ENCODE data around the gene KRT78. TPM values are rescaled to one million over a fixed set of nuclear protein-coding genes. Genes with fewer than 3 reads are reported as not detected.
A peak's percentile ranks its signal among the peaks of the same experiment; 100 is the strongest.

Gene KRT78
- polyA plus RNA-seq, 3 donors: not detected

DNA sequence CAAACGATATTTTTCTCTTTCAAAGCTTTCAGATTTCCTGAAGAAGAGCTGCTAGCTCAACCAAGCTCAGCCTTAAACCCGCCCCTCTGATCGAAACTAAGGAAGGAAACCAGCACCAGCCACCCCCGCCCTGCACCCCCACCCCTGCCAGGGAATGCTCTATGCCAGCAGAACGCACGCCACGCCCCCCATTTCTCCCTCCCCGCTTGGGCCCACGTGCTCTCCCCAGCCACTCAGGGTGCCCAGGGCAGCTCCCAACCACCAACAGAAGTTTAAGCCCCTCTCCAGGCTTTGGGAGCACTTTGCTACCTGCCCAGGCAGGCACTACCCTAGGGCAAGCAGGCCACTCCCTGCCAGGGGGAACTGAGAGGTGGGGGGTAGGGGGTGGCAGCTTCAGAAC lies 18.8 kb upstream of the KRT78 start:
- H3K79me2 ChIP-seq (ENCODE audit: insufficient read depth, low read length): no peaks in the 10 kb centered on the region
- peaks cover 23 to 35% of the 10 kb centered on the region in 2 donors for H3K4me1 ChIP-seq (ENCODE audit: control insufficient read depth in 1 of 2, insufficient read depth in 2 of 2, low read length in 2 of 2)
- WGBS (ENCODE audit: insufficient coverage): 1% methylated on average over 9 of the region's 9 CpGs
- H3K36me3 ChIP-seq (replicated peaks in 1 of 2; ENCODE audit: control insufficient read depth in 1 of 2, insufficient read depth in 2 of 2, low read length in 2 of 2): no peaks in the 10 kb centered on the region
- Mint-ChIP-seq H3K4me3 (peak overlapping the region in 1 of 2 donors; percentile 77), H3K9me3 (no peaks in the 10 kb centered on the region), H3K27me3 (ENCODE audit: low read depth in 3 of 3) (peaks cover 3 to 7% (median 5%) of the 10 kb centered on the region in 3 donors), H3K4me1 (peaks cover 37% of the 10 kb centered on the region), H3K36me3 (no peaks in the 10 kb centered on the region), H3K27ac (peak overlapping the region in 4 of 7 donors; percentile 1 to 68 (median 29))
- H3K4me3 ChIP-seq (replicated peaks in 1 of 3; ENCODE audit: low read depth in 2 of 3, low read length in 3 of 3): peak overlapping the region in 2 of 3 experiments; percentile 8 to 58
- H3K27ac ChIP-seq (ENCODE audit: low read depth in 1 of 2, low read length in 2 of 2): peak overlapping the region in 1 of 2 donors; percentile 20
- H2AFZ ChIP-seq (ENCODE audit: insufficient read depth, low read depth, low read length, poor library complexity, severe bottlenecking): peak overlapping the region; percentile 85
- no peaks in the 10 kb centered on the region for H3K9me3 ChIP-seq (replicated peaks in 1 of 2; ENCODE audit: control insufficient read depth in 1 of 2, insufficient read depth in 1 of 2, low read length in 2 of 2)
- TF ChIP-seq, protein P1, sequence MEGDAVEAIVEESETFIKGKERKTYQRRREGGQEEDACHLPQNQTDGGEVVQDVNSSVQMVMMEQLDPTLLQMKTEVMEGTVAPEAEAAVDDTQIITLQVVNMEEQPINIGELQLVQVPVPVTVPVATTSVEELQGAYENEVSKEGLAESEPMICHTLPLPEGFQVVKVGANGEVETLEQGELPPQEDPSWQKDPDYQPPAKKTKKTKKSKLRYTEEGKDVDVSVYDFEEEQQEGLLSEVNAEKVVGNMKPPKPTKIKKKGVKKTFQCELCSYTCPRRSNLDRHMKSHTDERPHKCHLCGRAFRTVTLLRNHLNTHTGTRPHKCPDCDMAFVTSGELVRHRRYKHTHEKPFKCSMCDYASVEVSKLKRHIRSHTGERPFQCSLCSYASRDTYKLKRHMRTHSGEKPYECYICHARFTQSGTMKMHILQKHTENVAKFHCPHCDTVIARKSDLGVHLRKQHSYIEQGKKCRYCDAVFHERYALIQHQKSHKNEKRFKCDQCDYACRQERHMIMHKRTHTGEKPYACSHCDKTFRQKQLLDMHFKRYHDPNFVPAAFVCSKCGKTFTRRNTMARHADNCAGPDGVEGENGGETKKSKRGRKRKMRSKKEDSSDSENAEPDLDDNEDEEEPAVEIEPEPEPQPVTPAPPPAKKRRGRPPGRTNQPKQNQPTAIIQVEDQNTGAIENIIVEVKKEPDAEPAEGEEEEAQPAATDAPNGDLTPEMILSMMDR (IDR thresholded peaks at IDR 0.05): no peak
- DNase-seq: peak; percentile 61 to 69 (median 63)
- H3K9ac ChIP-seq (ENCODE audit: insufficient read depth, low read length, poor library complexity, severe bottlenecking): peak overlapping the region; percentile 21
- no peaks in the 10 kb centered on the region for H4K20me1 ChIP-seq (ENCODE audit: insufficient read depth, low read length)
- intact Hi-C loops (cut with micrococcal nuclease): no loop called here
- H3K4me2 ChIP-seq (replicated peaks; ENCODE audit: extremely low read depth, low read length, poor library complexity, severe bottlenecking): peak overlapping the region; percentile 63
- H3K27me3 ChIP-seq (ENCODE audit: control insufficient read depth in 2 of 2, insufficient read depth in 2 of 2, low read length in 2 of 2): no peaks in the 10 kb centered on the region

DNA sequence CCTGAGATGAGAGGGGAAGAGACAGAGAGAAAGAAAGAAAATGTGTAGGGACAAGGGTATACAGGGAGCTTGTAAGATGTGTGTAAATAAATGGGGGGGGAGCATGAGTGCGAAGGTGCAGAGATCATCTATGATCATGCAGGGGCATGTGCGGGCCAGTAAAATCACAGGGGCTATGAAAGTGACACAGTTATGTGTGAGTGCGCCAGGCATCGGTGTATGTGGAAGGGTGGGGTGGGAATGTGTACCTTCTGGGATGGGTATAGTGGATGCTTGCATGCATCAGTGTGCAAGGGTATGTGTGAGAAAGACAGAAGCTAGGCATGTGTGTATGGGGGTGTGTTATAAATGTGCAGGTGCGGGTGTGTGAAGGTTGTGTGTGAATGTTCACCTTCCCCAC lies 18.4 kb upstream of the KRT78 start:
- 94% methylated on average over 2 of the region's 5 CpGs for WGBS (ENCODE audit: insufficient coverage)
- H3K27ac Mint-ChIP-seq: peak overlapping the region in 5 of 7 donors; percentile 15 to 79 (median 68)
- H3K9me3 Mint-ChIP-seq: no peaks in the 10 kb centered on the region
- peaks cover 23 to 35% of the 10 kb centered on the region in 2 donors for H3K4me1 ChIP-seq (ENCODE audit: control insufficient read depth in 1 of 2, insufficient read depth in 2 of 2, low read length in 2 of 2)
- TF ChIP-seq, protein P1 (IDR thresholded peaks at IDR 0.05): no peak
- peak overlapping the region in 2 of 3 experiments; percentile 8 to 58 for H3K4me3 ChIP-seq (replicated peaks in 1 of 3; ENCODE audit: low read depth in 2 of 3, low read length in 3 of 3)
- intact Hi-C loops (cut with micrococcal nuclease): no loop called here
- peaks cover 37% of the 10 kb centered on the region for H3K4me1 Mint-ChIP-seq
- peak overlapping the region; percentile 47 to 77 for H3K4me3 Mint-ChIP-seq
- peak overlapping the region; percentile 85 for H2AFZ ChIP-seq (ENCODE audit: insufficient read depth, low read depth, low read length, poor library complexity, severe bottlenecking)
- H3K27me3 Mint-ChIP-seq (ENCODE audit: low read depth in 3 of 3): peaks cover 4 to 7% (median 5%) of the 10 kb centered on the region in 3 donors
- no peaks in the 10 kb centered on the region for H4K20me1 ChIP-seq (ENCODE audit: insufficient read depth, low read length)
- no peaks in the 10 kb centered on the region for H3K9me3 ChIP-seq (replicated peaks in 1 of 2; ENCODE audit: control insufficient read depth in 1 of 2, insufficient read depth in 1 of 2, low read length in 2 of 2)
- no peaks in the 10 kb centered on the region for H3K79me2 ChIP-seq (ENCODE audit: insufficient read depth, low read length)
- H3K27ac ChIP-seq (ENCODE audit: low read depth in 1 of 2, low read length in 2 of 2): no peak overlapping the region
- H3K9ac ChIP-seq (ENCODE audit: insufficient read depth, low read length, poor library complexity, severe bottlenecking): peak overlapping the region; percentile 21
- H3K27me3 ChIP-seq (ENCODE audit: control insufficient read depth in 2 of 2, insufficient read depth in 2 of 2, low read length in 2 of 2): no peaks in the 10 kb centered on the region
- no peak for DNase-seq
- H3K36me3 ChIP-seq (replicated peaks in 1 of 2; ENCODE audit: control insufficient read depth in 1 of 2, insufficient read depth in 2 of 2, low read length in 2 of 2): no peaks in the 10 kb centered on the region
- peak overlapping the region; percentile 63 for H3K4me2 ChIP-seq (replicated peaks; ENCODE audit: extremely low read depth, low read length, poor library complexity, severe bottlenecking)
- no peaks in the 10 kb centered on the region for H3K36me3 Mint-ChIP-seq

All from CD14-positive monocyte (primary cell).